IMR-90 (cell line): ENCODE measurements around the gene EEPD1. TPM values are rescaled to one million over a fixed set of nuclear protein-coding genes. Genes with fewer than 3 reads are reported as not detected.

Experiments used
- ATAC-seq: fragments of 200-7000 bp; cut with Tn5 transposase; 2 replicates; pipeline ENCODE4 v1.9.1; 2020; ENCODE audit warnings: low read depth, mild to moderate bottlenecking, moderate library complexity
- BruUV-seq: library from RNA; stranded (reverse); fragments of 400-500 nt; replicated peaks from 2 replicates; lab custom pipeline; 2021; lab: Mats Ljungman, UMichigan
- CTCF ChIA-PET: fragments of 300-600 bp; formaldehyde crosslinking; extraction: SDS; loops from one replicate; lab custom pipeline; 2021; ENCODE audit warnings: antibody characterized with exemption; lab: Yijun Ruan, JAX
- POLR2A ChIA-PET: fragments of 300-600 bp; sonication (Branson Sonifier 250); formaldehyde crosslinking; loops from one replicate; lab custom pipeline; 2022; ENCODE audit warnings: antibody characterized with exemption; ENCODE audit not compliant: unreplicated experiment; lab: Charles Lee
- DNase-seq: peaks from one replicate; pipeline ENCODE4 v3.0.0; 2013
- H2AFZ ChIP-seq: replicated peaks from 2 replicates; pipeline ENCODE3; 2013; ENCODE audit warnings: low read length, mild to moderate bottlenecking; ENCODE audit not compliant: poor library complexity
- H2AK5ac ChIP-seq: 2 replicates; pipeline ENCODE4 v1.6.1; 2013; ENCODE audit warnings: low read depth, low read length, inconsistent platforms
- H2AK9ac ChIP-seq: replicated peaks from 2 replicates; pipeline ENCODE3; 2013; ENCODE audit warnings: mild to moderate bottlenecking, low read depth, low read length, moderate library complexity; ENCODE audit not compliant: poor library complexity
- H2BK120ac ChIP-seq: 2 replicates; pipeline ENCODE4 v1.6.1; 2013; ENCODE audit warnings: low read depth, low read length, inconsistent platforms
- H2BK15ac ChIP-seq: 3 replicates; pipeline ENCODE4 v1.6.1; 2013; ENCODE audit warnings: low read depth, low read length, inconsistent platforms
- H2BK20ac ChIP-seq: 2 replicates; pipeline ENCODE4 v1.6.1; 2013; ENCODE audit warnings: low read depth, mild to moderate bottlenecking, inconsistent platforms, low read length, moderate library complexity
- H2BK5ac ChIP-seq: 2 replicates; pipeline ENCODE4 v1.6.1; 2013; ENCODE audit warnings: mild to moderate bottlenecking, low read depth, low read length, inconsistent platforms; ENCODE audit not compliant: poor library complexity, severe bottlenecking
- H3K14ac ChIP-seq: replicated peaks from 2 replicates; pipeline ENCODE4 v1.6.1; 2013; ENCODE audit warnings: low read depth, low read length, inconsistent platforms
- H3K18ac ChIP-seq: 2 replicates; pipeline ENCODE4 v1.6.1; 2013; ENCODE audit warnings: low read depth, low read length, control low read depth
- H3K23ac ChIP-seq: 2 replicates; pipeline ENCODE4 v1.6.1; 2013; ENCODE audit warnings: low read depth, low read length, inconsistent platforms
- H3K27ac ChIP-seq: 2 replicates; pipeline ENCODE4 v1.5.1; 2013; ENCODE audit warnings: mild to moderate bottlenecking, control low read depth, low read length; ENCODE audit not compliant: insufficient read depth
- H3K27me3 ChIP-seq: 2 replicates; pipeline ENCODE4 v1.6.1; 2013; ENCODE audit warnings: low read length; ENCODE audit not compliant: control insufficient read depth, insufficient read depth
- H3K36me3 ChIP-seq: 2 replicates; pipeline ENCODE4 v1.6.1; 2013; ENCODE audit warnings: low read length, mixed read lengths; ENCODE audit not compliant: control insufficient read depth, insufficient read depth
- H3K4ac ChIP-seq: 2 replicates; pipeline ENCODE4 v1.6.1; 2013; ENCODE audit warnings: low read depth, low read length, inconsistent platforms
- H3K4me1 ChIP-seq: 2 replicates; pipeline ENCODE4 v1.6.1; 2013; ENCODE audit warnings: low read length, mixed read lengths; ENCODE audit not compliant: control insufficient read depth, insufficient read depth
- H3K4me2 ChIP-seq: 2 replicates; pipeline ENCODE4 v1.6.1; 2013; ENCODE audit warnings: low read depth, mild to moderate bottlenecking, control low read depth, low read length, moderate library complexity
- H3K4me3 ChIP-seq: 2 replicates; pipeline ENCODE4 v1.5.1; 2013; ENCODE audit warnings: low read depth, mild to moderate bottlenecking, control low read depth, low read length, moderate library complexity; ENCODE audit not compliant: insufficient read depth
- H3K56ac ChIP-seq: 2 replicates; pipeline ENCODE4 v1.6.1; 2013; ENCODE audit warnings: low read length, inconsistent platforms; ENCODE audit not compliant: insufficient read depth; ENCODE audit errors: extremely low read depth
- H3K79me1 ChIP-seq, 2 experiments: 2 replicates each; pipeline ENCODE4 v1.6.1; 2013; ENCODE audit warnings: low read length in 2 of 2, inconsistent platforms in 1 of 2, low read depth in 1 of 2
- H3K9ac ChIP-seq: 2 replicates; pipeline ENCODE4 v1.6.1; 2013; ENCODE audit warnings: low read depth, low read length, control low read depth
- H3K9me1 ChIP-seq: 2 replicates; pipeline ENCODE4 v1.6.1; 2013; ENCODE audit warnings: low read length, inconsistent platforms; ENCODE audit not compliant: insufficient read depth
- H3K9me3 ChIP-seq: 2 replicates; pipeline ENCODE4 v1.6.1; 2013; ENCODE audit warnings: low read length; ENCODE audit not compliant: control insufficient read depth, insufficient read depth
- H4K20me1 ChIP-seq: 2 replicates; pipeline ENCODE4 v1.6.1; 2013; ENCODE audit warnings: low read length, inconsistent platforms; ENCODE audit not compliant: insufficient read depth
- H4K5ac ChIP-seq: 2 replicates; pipeline ENCODE4 v1.6.1; 2013; ENCODE audit warnings: mild to moderate bottlenecking, low read depth, low read length, control low read depth
- H4K8ac ChIP-seq, 2 experiments: 2 replicates each; pipeline ENCODE4 v1.6.1; 2013; ENCODE audit warnings: low read depth in 2 of 2, low read length in 2 of 2, control low read depth in 1 of 2, inconsistent platforms in 1 of 2
- H4K91ac ChIP-seq: 2 replicates; pipeline ENCODE4 v1.6.1; 2013; ENCODE audit warnings: low read depth, low read length, inconsistent platforms; ENCODE audit not compliant: insufficient read depth
- BHLHE40 ChIP-seq: fragments of 150-350 bp; IDR thresholded peaks from 2 replicates; pipeline ENCODE4 v1.6.1; 2016; ENCODE audit warnings: mild to moderate bottlenecking, low read depth, low read length
- CEBPB ChIP-seq: IDR thresholded peaks from 2 replicates; pipeline ENCODE4 v1.6.1; 2012; ENCODE audit warnings: low read depth, low read length, improper control_type of control experiment
- CHD1 ChIP-seq: IDR thresholded peaks from 2 replicates; pipeline ENCODE4 v1.6.1; 2012; ENCODE audit warnings: low read depth, low read length, improper control_type of control experiment
- FOS ChIP-seq: fragments of 150-350 bp; IDR thresholded peaks from 2 replicates; pipeline ENCODE4 v1.6.1; 2016; ENCODE audit warnings: low read depth, low read length
- MAFK ChIP-seq: IDR thresholded peaks from 2 replicates; pipeline ENCODE4 v1.6.1; 2012; ENCODE audit warnings: low read depth, low read length, improper control_type of control experiment
- MAZ ChIP-seq: IDR thresholded peaks from 2 replicates; pipeline ENCODE4 v1.6.1; 2012; ENCODE audit warnings: low read depth, mild to moderate bottlenecking, low read length, improper control_type of control experiment, moderate library complexity, borderline replicate concordance
- MXI1 ChIP-seq: IDR thresholded peaks from 2 replicates; pipeline ENCODE4 v1.6.1; 2012; ENCODE audit warnings: low read depth, mild to moderate bottlenecking, low read length, moderate library complexity, borderline replicate concordance
- NFE2L2 ChIP-seq: fragments of 150-350 bp; IDR thresholded peaks from 2 replicates; pipeline ENCODE4 v1.6.1; 2016; ENCODE audit warnings: low read depth, mild to moderate bottlenecking, low read length
- POLR2A ChIP-seq: IDR thresholded peaks from 2 replicates; pipeline ENCODE4 v1.6.1; 2012; ENCODE audit warnings: mild to moderate bottlenecking, low read depth, low read length
- RAD21 ChIP-seq: IDR thresholded peaks from 2 replicates; pipeline ENCODE4 v1.6.1; 2012; ENCODE audit warnings: low read length, improper control_type of control experiment
- RCOR1 ChIP-seq: IDR thresholded peaks from 2 replicates; pipeline ENCODE4 v1.6.1; 2012; ENCODE audit warnings: mild to moderate bottlenecking, low read length, improper control_type of control experiment; ENCODE audit not compliant: insufficient replicate concordance
- RFX5 ChIP-seq: IDR thresholded peaks from 2 replicates; pipeline ENCODE4 v1.8.0; 2012; ENCODE audit warnings: low read depth, mild to moderate bottlenecking, low read length, moderate library complexity
- SMC3 ChIP-seq: fragments of 150-350 bp; IDR thresholded peaks from 2 replicates; pipeline ENCODE4 v1.6.1; 2016; ENCODE audit warnings: low read depth, mild to moderate bottlenecking, antibody characterized with exemption, low read length, moderate library complexity
- WGBS, 2 experiments: methylation state at CpG; one replicate each; pipeline versions ENCODE4 v1.1.5 to v1.1.7; 2013; ENCODE audit warnings: missing lambda C conversion rate in 2 of 2; ENCODE audit not compliant: insufficient read length in 1 of 2; ENCODE audit errors: extremely low coverage in 2 of 2; 5-methylcytosine and 5-hydroxymethylcytosine counted together
- dilution Hi-C: fragments of 300-500 bp; cut with HindIII; formaldehyde crosslinking; loops from one replicate; pipeline ENCODE4 v1.14.3; 2018; ENCODE audit warnings: low sequenced_read_pairs; ENCODE audit not compliant: unreplicated experiment
- in situ Hi-C: fragments of 300-500 bp; cut with MboI; formaldehyde crosslinking; loops from 3 replicates; pipeline ENCODE4 v1.14.3; 2019; ENCODE audit warnings: low sequenced_read_pairs, inconsistent platforms, mixed read lengths
- intact Hi-C: fragments of 100-400 bp; cut with micrococcal nuclease; formaldehyde crosslinking; loops from 2 replicates; pipeline ENCODE4 v1.10.0; 2022
- polyA plus RNA-seq, 3 experiments: library from polyadenylated mRNA; depleted of rRNA; stranded (reverse); fragments of >200 nt; gene quantifications; 2 replicates each; pipeline ENCODE4 v1.2.3, GENCODE V29; 2012; ENCODE audit warnings: low replicate concordance in 1 of 3
- total RNA-seq: library from RNA; depleted of rRNA; stranded (reverse); fragments of >200 nt; gene quantifications from 2 replicates; pipeline ENCODE4 v1.2.3, GENCODE V29; 2012
- TF ChIP-seq, protein P1 (sequence below): fragments of 150-350 bp; IDR thresholded peaks from 2 replicates; pipeline ENCODE4 v1.6.1; 2017; ENCODE audit warnings: mild to moderate bottlenecking, antibody characterized with exemption, low read length, low read depth
- TF ChIP-seq, protein P2 (sequence below): conservative IDR thresholded peaks from 2 replicates; pipeline ENCODE4 v1.5.1; 2012; ENCODE audit warnings: mild to moderate bottlenecking, low read depth, low read length, improper control_type of control experiment
- TF ChIP-seq, protein P3 (sequence below): fragments of 150-350 bp; IDR thresholded peaks from 2 replicates; pipeline ENCODE4 v1.6.1; 2016; ENCODE audit warnings: low read depth, mild to moderate bottlenecking, low read length, moderate library complexity, borderline replicate concordance

The EEPD1 gene
- total and polyA plus RNA-seq, 2 of the 4 experiments (the other 2 are of a cell fraction): 7.3 to 15.2 TPM

DNA sequence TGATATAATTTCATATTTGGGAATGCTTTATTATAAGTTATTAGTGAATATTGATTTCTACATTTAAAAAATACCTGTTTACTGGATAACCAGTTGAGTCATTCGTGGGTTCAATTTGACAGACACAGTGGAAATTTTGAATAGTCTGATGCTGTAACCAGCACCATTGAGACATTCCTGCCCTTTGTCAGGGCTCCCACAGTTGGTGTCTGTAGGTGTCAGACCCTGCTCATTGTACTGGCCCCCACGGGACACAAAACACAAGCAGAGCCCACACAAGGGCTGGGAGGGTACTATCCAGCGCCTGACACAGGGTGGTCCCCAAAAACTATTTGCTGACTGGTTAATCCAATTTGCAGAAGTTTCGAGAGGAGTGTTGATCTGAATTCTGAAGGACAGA, 35.9 kb downstream of the EEPD1 start:
- Histone ChIP-seq H4K5ac (no peak overlapping the region), H2BK20ac (no peak overlapping the region), H4K91ac (no peak overlapping the region; the same call in 1 of the 2 replicates), H4K8ac (no peak overlapping the region), H3K9ac (no peak overlapping the region), H4K20me1 (no peaks in the 10 kb centered on the region; the same call in 1 of the 2 replicates), H2BK15ac (no peak overlapping the region), H3K4me1 (peaks cover 36% of the 10 kb centered on the region), H3K56ac (no peak overlapping the region), H3K23ac (no peak overlapping the region), H3K14ac (no peak overlapping the region), H3K27me3 (no peaks in the 10 kb centered on the region), H2AK9ac (no peak overlapping the region), H3K4ac (0 out of 2 replicates have a peak overlapping the region, but pooled peaks have one; percentile 51), H2BK120ac (no peak overlapping the region), H3K9me3 (no peaks in the 10 kb centered on the region), H3K27ac (no peak overlapping the region), H3K9me1 (peaks cover 28% of the 10 kb centered on the region), H3K18ac (no peak overlapping the region), H3K36me3 (no peaks in the 10 kb centered on the region), H3K4me3 (no peak overlapping the region), H3K79me1 (peaks cover 22 to 47% of the 10 kb centered on the region in 2 experiments), H2AFZ (no peak overlapping the region), H2AK5ac (peak overlapping the region; percentile 18; the same call in 1 of the 2 replicates), H3K4me2 (no peak overlapping the region), H2BK5ac (no peak overlapping the region)
- dilution Hi-C loops (no loop called here), intact Hi-C loops (no loop called here), in situ Hi-C loops (no loop called here)
- ATAC-seq: no peak
- WGBS, 2 experiments: 63% methylated on average over 2 of the region's 4 CpGs; no CpG with 5 or more reads in 1 of the 2 experiments
- TF ChIP-seq MAZ (no peak), BHLHE40 (no peak), RAD21 (no peak), MAFK (no peak), CEBPB (no peak), SMC3 (no peak), FOS (no peak), NFE2L2 (no peak), RFX5 (no peak), RCOR1 (no peak), CHD1 (no peak), MXI1 (no peak), POLR2A (no peak)
- TF ChIP-seq, protein P1, sequence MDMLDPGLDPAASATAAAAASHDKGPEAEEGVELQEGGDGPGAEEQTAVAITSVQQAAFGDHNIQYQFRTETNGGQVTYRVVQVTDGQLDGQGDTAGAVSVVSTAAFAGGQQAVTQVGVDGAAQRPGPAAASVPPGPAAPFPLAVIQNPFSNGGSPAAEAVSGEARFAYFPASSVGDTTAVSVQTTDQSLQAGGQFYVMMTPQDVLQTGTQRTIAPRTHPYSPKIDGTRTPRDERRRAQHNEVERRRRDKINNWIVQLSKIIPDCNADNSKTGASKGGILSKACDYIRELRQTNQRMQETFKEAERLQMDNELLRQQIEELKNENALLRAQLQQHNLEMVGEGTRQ: no peak
- TF ChIP-seq, protein P2, sequence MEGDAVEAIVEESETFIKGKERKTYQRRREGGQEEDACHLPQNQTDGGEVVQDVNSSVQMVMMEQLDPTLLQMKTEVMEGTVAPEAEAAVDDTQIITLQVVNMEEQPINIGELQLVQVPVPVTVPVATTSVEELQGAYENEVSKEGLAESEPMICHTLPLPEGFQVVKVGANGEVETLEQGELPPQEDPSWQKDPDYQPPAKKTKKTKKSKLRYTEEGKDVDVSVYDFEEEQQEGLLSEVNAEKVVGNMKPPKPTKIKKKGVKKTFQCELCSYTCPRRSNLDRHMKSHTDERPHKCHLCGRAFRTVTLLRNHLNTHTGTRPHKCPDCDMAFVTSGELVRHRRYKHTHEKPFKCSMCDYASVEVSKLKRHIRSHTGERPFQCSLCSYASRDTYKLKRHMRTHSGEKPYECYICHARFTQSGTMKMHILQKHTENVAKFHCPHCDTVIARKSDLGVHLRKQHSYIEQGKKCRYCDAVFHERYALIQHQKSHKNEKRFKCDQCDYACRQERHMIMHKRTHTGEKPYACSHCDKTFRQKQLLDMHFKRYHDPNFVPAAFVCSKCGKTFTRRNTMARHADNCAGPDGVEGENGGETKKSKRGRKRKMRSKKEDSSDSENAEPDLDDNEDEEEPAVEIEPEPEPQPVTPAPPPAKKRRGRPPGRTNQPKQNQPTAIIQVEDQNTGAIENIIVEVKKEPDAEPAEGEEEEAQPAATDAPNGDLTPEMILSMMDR: no peak
- TF ChIP-seq, protein P3, sequence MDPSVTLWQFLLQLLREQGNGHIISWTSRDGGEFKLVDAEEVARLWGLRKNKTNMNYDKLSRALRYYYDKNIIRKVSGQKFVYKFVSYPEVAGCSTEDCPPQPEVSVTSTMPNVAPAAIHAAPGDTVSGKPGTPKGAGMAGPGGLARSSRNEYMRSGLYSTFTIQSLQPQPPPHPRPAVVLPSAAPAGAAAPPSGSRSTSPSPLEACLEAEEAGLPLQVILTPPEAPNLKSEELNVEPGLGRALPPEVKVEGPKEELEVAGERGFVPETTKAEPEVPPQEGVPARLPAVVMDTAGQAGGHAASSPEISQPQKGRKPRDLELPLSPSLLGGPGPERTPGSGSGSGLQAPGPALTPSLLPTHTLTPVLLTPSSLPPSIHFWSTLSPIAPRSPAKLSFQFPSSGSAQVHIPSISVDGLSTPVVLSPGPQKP: no peak
- CTCF ChIA-PET: no interaction called here
- POLR2A ChIA-PET: no interaction called here
- BruUV-seq: no TSS peak
- DNase-seq: no peak
